ACC112 (cell line): ENCODE results near the gene FRYL.
"Not testable (repeated sequence)": the region's sequence is repeated elsewhere in the genome, so short reads cannot be mapped to it uniquely, and the experiment has no call there.

ENCODE experiments used
- H2AFZ ChIP-seq: fragments of 200-600 bp; sonication (generic); one replicate; pipeline ENCODE4 v1.6.0; 2017; ENCODE audit warnings: antibody characterized with exemption, low read length; ENCODE audit not compliant: unreplicated experiment
- H3K27ac ChIP-seq: fragments of 200-600 bp; sonication (generic); 2 replicates; pipeline ENCODE4 v1.5.1; 2014; ENCODE audit warnings: low read depth, mild to moderate bottlenecking, antibody characterized with exemption, low read length, moderate library complexity
- H3K27me3 ChIP-seq: fragments of 200-600 bp; sonication (generic); 2 replicates; pipeline ENCODE4 v1.6.1; 2014; ENCODE audit warnings: mild to moderate bottlenecking, antibody characterized with exemption, low read length, moderate library complexity, mixed read lengths; ENCODE audit not compliant: insufficient read depth
- H3K36me3 ChIP-seq: fragments of 200-600 bp; sonication (generic); 2 replicates; pipeline ENCODE4 v1.6.1; 2016; ENCODE audit warnings: mild to moderate bottlenecking, antibody characterized with exemption, low read length, moderate library complexity, mixed read lengths; ENCODE audit not compliant: insufficient read depth
- H3K4me1 ChIP-seq: fragments of 200-600 bp; sonication (generic); one replicate; pipeline ENCODE4 v1.6.1; 2016; ENCODE audit warnings: low read length, mixed read lengths; ENCODE audit not compliant: insufficient read depth, unreplicated experiment, control insufficient read depth
- H3K4me3 ChIP-seq: fragments of 200-600 bp; sonication (generic); 2 replicates; pipeline ENCODE4 v1.5.1; 2014; ENCODE audit warnings: mild to moderate bottlenecking, low read depth, low read length
- H3K79me2 ChIP-seq: fragments of 200-600 bp; sonication (generic); one replicate; pipeline ENCODE4 v1.6.0; 2016; ENCODE audit warnings: low read length; ENCODE audit not compliant: control insufficient read depth, unreplicated experiment, insufficient read depth

FRYL gene

GRCh38 chr4:48800155-48800554 is 20.1 kb upstream of the FRYL start:
- peaks cover 20% of the 10 kb centered on the region for H3K4me1 ChIP-seq

GRCh38 chr4:48799157-48799556 is 19.1 kb upstream of the FRYL start:
- H3K36me3 ChIP-seq: no peaks in the 10 kb centered on the region
- H3K4me1 ChIP-seq: peaks cover 20% of the 10 kb centered on the region
- H3K27ac ChIP-seq: no peak overlapping the region
- no peaks in the 10 kb centered on the region for H3K79me2 ChIP-seq
- no peaks in the 10 kb centered on the region for H3K27me3 ChIP-seq
- no peak overlapping the region for H3K4me3 ChIP-seq
- H2AFZ ChIP-seq: no peak overlapping the region

More at GRCh38 chr4:48800155-48800554, 20.1 kb upstream of the FRYL start:
- not testable (repeated sequence) for H3K79me2 ChIP-seq, H3K27ac ChIP-seq, H3K4me3 ChIP-seq, H3K27me3 ChIP-seq, H2AFZ ChIP-seq, H3K36me3 ChIP-seq

- Histone ChIP-seq H3K4me1 (peaks cover 20% of the 10 kb centered on the region), H3K4me3 (no peak overlapping the region), H3K27me3 (no peaks in the 10 kb centered on the region), H3K36me3 (no peaks in the 10 kb centered on the region), H3K79me2 (no peaks in the 10 kb centered on the region), H2AFZ (no peak overlapping the region), H3K27ac (no peak overlapping the region)
Measured at GRCh38 chr4:48798117-48798516, 18.0 kb upstream of the FRYL start.

- no peak overlapping the region for H3K4me3 ChIP-seq
- no peaks in the 10 kb centered on the region for H3K27me3 ChIP-seq
- no peaks in the 10 kb centered on the region for H3K36me3 ChIP-seq
- peaks cover 19% of the 10 kb centered on the region for H3K4me1 ChIP-seq
- H3K79me2 ChIP-seq: no peaks in the 10 kb centered on the region
- no peak overlapping the region for H3K27ac ChIP-seq
- H2AFZ ChIP-seq: no peak overlapping the region
Measured at GRCh38 chr4:48796927-48797679, 17.0 kb upstream of the FRYL start.

GRCh38 chr4:48796191-48796926 is 16.3 kb upstream of the FRYL start:
- H3K79me2 ChIP-seq: no peaks in the 10 kb centered on the region
- no peak overlapping the region for H3K4me3 ChIP-seq
- H3K27ac ChIP-seq: no peak overlapping the region
- H3K4me1 ChIP-seq: peaks cover 12% of the 10 kb centered on the region
- H2AFZ ChIP-seq: no peak overlapping the region
- H3K27me3 ChIP-seq: no peaks in the 10 kb centered on the region
- no peaks in the 10 kb centered on the region for H3K36me3 ChIP-seq

- H3K4me1 ChIP-seq: peaks cover 8% of the 10 kb centered on the region
- no peak overlapping the region for H3K27ac ChIP-seq
- no peaks in the 10 kb centered on the region for H3K79me2 ChIP-seq
- H3K4me3 ChIP-seq: no peak overlapping the region
- H2AFZ ChIP-seq: no peak overlapping the region
- H3K27me3 ChIP-seq: no peaks in the 10 kb centered on the region
- no peaks in the 10 kb centered on the region for H3K36me3 ChIP-seq
Measured at GRCh38 chr4:48795108-48795507, 15.0 kb upstream of the FRYL start.

- no peak overlapping the region for H2AFZ ChIP-seq
Measured at GRCh38 chr4:48792348-48793006, 12.4 kb upstream of the FRYL start.

GRCh38 chr4:48791313-48791712 is 11.2 kb upstream of the FRYL start:
- Histone ChIP-seq H3K36me3 (no peaks in the 10 kb centered on the region), H3K4me3 (no peak overlapping the region), H3K27me3 (no peaks in the 10 kb centered on the region), H2AFZ (no peak overlapping the region), H3K27ac (no peak overlapping the region), H3K4me1 (no peaks in the 10 kb centered on the region), H3K79me2 (no peaks in the 10 kb centered on the region)

More at GRCh38 chr4:48792348-48793006, 12.4 kb upstream of the FRYL start:
- H3K79me2 ChIP-seq: no peaks in the 10 kb centered on the region
- no peaks in the 10 kb centered on the region for H3K36me3 ChIP-seq
- no peaks in the 10 kb centered on the region for H3K27me3 ChIP-seq
- H3K27ac ChIP-seq: no peak overlapping the region
- H3K4me1 ChIP-seq: no peaks in the 10 kb centered on the region
- H3K4me3 ChIP-seq: no peak overlapping the region

GRCh38 chr4:48790561-48790960 is 10.5 kb upstream of the FRYL start:
- H3K4me1 ChIP-seq: no peaks in the 10 kb centered on the region
- no peaks in the 10 kb centered on the region for H3K27me3 ChIP-seq
- H3K4me3 ChIP-seq: no peak overlapping the region
- H2AFZ ChIP-seq: no peak overlapping the region
- no peaks in the 10 kb centered on the region for H3K79me2 ChIP-seq
- no peaks in the 10 kb centered on the region for H3K36me3 ChIP-seq
- no peak overlapping the region for H3K27ac ChIP-seq

GRCh38 chr4:48787056-48787455 is 7.0 kb upstream of the FRYL start:
- Histone ChIP-seq H3K27ac (no peak overlapping the region), H3K27me3 (no peaks in the 10 kb centered on the region), H3K4me3 (no peak overlapping the region), H2AFZ (no peak overlapping the region), H3K79me2 (no peaks in the 10 kb centered on the region), H3K36me3 (no peaks in the 10 kb centered on the region), H3K4me1 (no peaks in the 10 kb centered on the region)
